A549 treated with AZD9567 at 1 μM for 4 hours (cell line): ENCODE results near the gene HYPK. TPM values are rescaled to one million over a fixed set of nuclear protein-coding genes. Genes with fewer than 3 reads are reported as not detected.

Experiments
- total RNA-seq: library from RNA; stranded (reverse); fragments of 200-300 nt; extraction: Qiagen RNA extraction; gene quantifications from 5 replicates; pipeline ENCODE4 v1.2.3, GENCODE V29; 2022; ENCODE audit not compliant: insufficient read depth

HYPK gene
- 3.9 to 19.7 TPM (median 4.8 TPM) in 5 replicates for total RNA-seq

GRCh38 chr15:43800286-43801141 is at the start of gene HYPK:
HYPK (plus strand) TSS chr15:43800599; CDS start chr15:43800623, 24 bp downstream.

GRCh38 chr15:43776718-43777266 is 23.6 kb upstream of the HYPK start, which contains the start of gene ELL3:
ELL3 (minus strand) TSS chr15:43776966; CDS start chr15:43776901, 65 bp downstream.

GRCh38 chr15:43791993-43792760 is 8.2 kb upstream of the HYPK start, which contains the start of gene SERF2:
SERF2 (plus strand) TSS chr15:43792320; CDS start chr15:43792377, 57 bp downstream.

GRCh38 chr15:43799945-43800285 is 484 bp upstream of the HYPK start, which contains the start of gene SERINC4:
SERINC4 (minus strand) TSS chr15:43800220; CDS start chr15:43799986, 234 bp downstream.

GRCh38 chr15:43824302-43825246 is 24.2 kb downstream of the HYPK start, which contains the start of gene MFAP1:
MFAP1 (minus strand) TSS chr15:43824690; CDS start chr15:43824569, 121 bp downstream.

GRCh38 chr15:43826508-43827341 is 26.3 kb downstream of the HYPK start, which contains the start of gene WDR76:
WDR76 (plus strand) TSS chr15:43827002; CDS start chr15:43827033, 31 bp downstream.

Other genes with a start within 250 kb of the HYPK start
- 5.0 to 8.9 TPM (median 5.2 TPM) in 5 replicates for gene PPIP5K1, start 210.4 kb upstream of the HYPK start, total RNA-seq
- 2.3 to 4.8 TPM (median 3.6 TPM) in 4 of 5 replicates, not detected in the other for gene CKMT1B, start 206.6 kb upstream of the HYPK start, total RNA-seq
- 0.06 to 0.15 TPM (median 0.11 TPM) in 4 of 5 replicates, not detected in the other for gene STRC, start 181.8 kb upstream of the HYPK start, total RNA-seq
- 0.78 to 1.4 TPM (median 1.0 TPM) in 4 of 5 replicates, not detected in the other for gene CATSPER2, start 151.8 kb upstream of the HYPK start, total RNA-seq
- 2.4 to 6.9 TPM (median 3.2 TPM) in 5 replicates for gene CKMT1A, start 106.7 kb upstream of the HYPK start, total RNA-seq
- 259 to 366 TPM (median 344 TPM) in 5 replicates for gene PDIA3, start 54.2 kb upstream of the HYPK start, total RNA-seq
- 1.4 to 1.9 TPM (median 1.6 TPM) in 5 replicates for gene ELL3, start 23.6 kb upstream of the HYPK start, total RNA-seq
- gene SERF2, start 8.3 kb upstream of the HYPK start, total RNA-seq = 469 to 703 TPM (median 677 TPM) in 5 replicates
- gene SERINC4, start 379 bp upstream of the HYPK start, total RNA-seq = 0.05 to 0.20 TPM (median 0.07 TPM) in 3 of 5 replicates, not detected in the others
- gene MFAP1, start 24.1 kb downstream of the HYPK start, total RNA-seq = 24.6 to 31.5 TPM (median 25.1 TPM) in 5 replicates
- gene WDR76, start 26.4 kb downstream of the HYPK start, total RNA-seq = 10.5 to 12.4 TPM (median 10.9 TPM) in 5 replicates